A549 (cell line): ENCODE results near the gene THADA. TPM values are rescaled to one million over a fixed set of nuclear protein-coding genes. Genes with fewer than 3 reads are reported as not detected.

Experiments used
- ATAC-seq, 2 experiments: fragments of 200-7000 bp in 1 of 2; fragments of >200 bp in 1 of 2; cut with Nextera tagmentation in 1 of 2; cut with Tn5 transposase in 1 of 2; 3 replicates each; pipeline versions ENCODE4 v1.8.0 to v1.9.1; 2018 to 2020; ENCODE audit warnings: mild to moderate bottlenecking in 1 of 2, moderate library complexity in 1 of 2
- CTCF ChIA-PET: fragments of 300-600 bp; sonication (Branson Sonifier 250); formaldehyde crosslinking; extraction: SDS; loops from one replicate; lab custom pipeline; 2021; ENCODE audit warnings: antibody characterized with exemption, inconsistent platforms; lab: Yijun Ruan, JAX
- POLR2A ChIA-PET: fragments of 350-600 bp; formaldehyde crosslinking; extraction: SDS; loops from one replicate; lab custom pipeline; 2021; ENCODE audit warnings: antibody characterized with exemption, inconsistent platforms; lab: Yijun Ruan, JAX
- DNase-seq, 2 experiments: peaks; one replicate each; pipeline versions ENCODE4 v3.0.0 to v3.0.0-alpha.2; 2011 to 2016; ENCODE audit warnings: low read depth in 1 of 2, low spot score in 1 of 2
- FAIRE-seq: peaks from 2 replicates; lab custom pipeline; 2011; peaks lifted over from hg19 to GRCh38; lab: Jason Lieb, UNC
- H3K27ac ChIP-seq, 2 experiments: fragments of >200 bp; sonication (Bioruptor Twin); formaldehyde crosslinking; 3 replicates each; pipeline ENCODE4 v1.5.1; 2016 to 2017
- H3K4me1 ChIP-seq: fragments of >200 bp; sonication (Bioruptor Twin); formaldehyde crosslinking; 3 replicates; pipeline ENCODE4 v1.6.1; 2016
- H3K4me2 ChIP-seq: fragments of >200 bp; sonication (Bioruptor Twin); formaldehyde crosslinking; 3 replicates; pipeline ENCODE4 v1.6.1; 2016
- H3K4me3 ChIP-seq: fragments of >200 bp; sonication (Bioruptor Twin); formaldehyde crosslinking; 3 replicates; pipeline ENCODE4 v1.5.1; 2016
- H3K9me3 ChIP-seq: fragments of >200 bp; sonication (Bioruptor Twin); formaldehyde crosslinking; 3 replicates; pipeline ENCODE4 v1.6.1; 2016
- CBX2 ChIP-seq: fragments of 200-600 bp; sonication (generic); IDR thresholded peaks from 2 replicates; pipeline ENCODE4 v1.6.1; 2016; ENCODE audit warnings: low read depth, mild to moderate bottlenecking, borderline replicate concordance
- CHD2 ChIP-seq: fragments of 150-350 bp; IDR thresholded peaks from 2 replicates; pipeline ENCODE4 v1.6.1; 2014; ENCODE audit warnings: low read length; ENCODE audit not compliant: partially characterized antibody
- CHD4 ChIP-seq: fragments of 200-600 bp; sonication (generic); IDR thresholded peaks from 2 replicates; pipeline ENCODE4 v1.6.1; 2016; ENCODE audit warnings: antibody characterized with exemption, mild to moderate bottlenecking, borderline replicate concordance
- EHMT2 ChIP-seq: fragments of 200-600 bp; sonication (generic); IDR thresholded peaks from 2 replicates; pipeline ENCODE4 v1.6.1; 2016; ENCODE audit warnings: antibody characterized with exemption, low read depth, mild to moderate bottlenecking, moderate library complexity
- ESRRA ChIP-seq: fragments of 150-350 bp; IDR thresholded peaks from 2 replicates; pipeline ENCODE4 v1.6.1; 2014; ENCODE audit warnings: mild to moderate bottlenecking, low read length, borderline replicate concordance
- FOSB ChIP-seq: fragments of 250-450 bp; sonication (Bioruptor Pico); IDR thresholded peaks from 2 replicates; pipeline ENCODE4 v1.5.0; 2020; ENCODE audit warnings: mild to moderate bottlenecking, moderate library complexity
- FOSL2 ChIP-seq, 2 experiments: fragments of 450-650 bp in 1 of 2; fragments of >200 bp in 1 of 2; sonication (Bioruptor Twin) in 1 of 2; formaldehyde crosslinking; IDR thresholded peaks; 2 replicates each; pipeline versions ENCODE4 v1.5.0 to v1.6.1; 2016 to 2020; ENCODE audit warnings: mild to moderate bottlenecking in 1 of 2, moderate library complexity in 1 of 2
- FOXS1 ChIP-seq: fragments of 250-450 bp; sonication (Bioruptor Pico); IDR thresholded peaks from 2 replicates; pipeline ENCODE4 v1.5.0; 2020; ENCODE audit warnings: mild to moderate bottlenecking, moderate library complexity
- GATA3 ChIP-seq: IDR thresholded peaks from 2 replicates; pipeline ENCODE4 v1.6.1; 2012; ENCODE audit warnings: borderline replicate concordance
- HOXA7 ChIP-seq: fragments of 250-450 bp; sonication (Bioruptor Pico); IDR thresholded peaks from 2 replicates; pipeline ENCODE4 v1.5.0; 2020; ENCODE audit warnings: mild to moderate bottlenecking, moderate library complexity
- KDM1A ChIP-seq: fragments of 200-600 bp; sonication (generic); IDR thresholded peaks from 2 replicates; pipeline ENCODE4 v1.6.1; 2016; ENCODE audit warnings: low read depth, mild to moderate bottlenecking
- NFE2L2 ChIP-seq: fragments of 150-350 bp; conservative IDR thresholded peaks from 2 replicates; pipeline ENCODE4 v1.6.1; 2014; ENCODE audit warnings: low read length
- POLR2AphosphoS2 ChIP-seq: conservative IDR thresholded peaks from 2 replicates; pipeline ENCODE4 v1.6.1; 2012; ENCODE audit warnings: low read length, improper control_type of control experiment, inconsistent platforms
- RNF2 ChIP-seq: fragments of 200-600 bp; sonication (generic); IDR thresholded peaks from 2 replicates; pipeline ENCODE4 v1.6.1; 2016; ENCODE audit warnings: low read depth, mild to moderate bottlenecking, antibody characterized with exemption, moderate library complexity, borderline replicate concordance
- TP53 ChIP-seq: fragments of 250-450 bp; sonication (Bioruptor Pico); IDR thresholded peaks from 2 replicates; pipeline ENCODE4 v1.5.0; 2021; ENCODE audit warnings: mild to moderate bottlenecking, moderate library complexity
- ZFP36 ChIP-seq: fragments of 450-650 bp; IDR thresholded peaks from 2 replicates; pipeline ENCODE4 v1.6.1; 2014; ENCODE audit warnings: borderline replicate concordance; ENCODE audit not compliant: partially characterized antibody
- ZSCAN20 ChIP-seq: fragments of 250-450 bp; sonication (Bioruptor Pico); IDR thresholded peaks from 2 replicates; pipeline ENCODE4 v1.8.0; 2022; ENCODE audit warnings: mild to moderate bottlenecking, moderate library complexity
- WGBS: methylation state at CpG from one replicate; pipeline ENCODE4 v1.1.6; 2017; ENCODE audit errors: missing lambda C conversion rate; 5-methylcytosine and 5-hydroxymethylcytosine counted together
- polyA plus RNA-seq, 4 experiments: library from polyadenylated mRNA; depleted of rRNA in 3 of 4; stranded (reverse); fragments of >200 nt; fragmentation: RNase III in 1 of 4; extraction: RNeasy Plus Mini Kit Qiagen cat#74134 plus additional on column Dnase treatment in 1 of 4; gene quantifications; 2 replicates in 3 of 4; 3 replicates in 1 of 4; pipeline ENCODE4 v1.2.3, GENCODE V29; 2011 to 2017
- TF ChIP-seq, protein P1 (sequence below): IDR thresholded peaks from 2 replicates; pipeline ENCODE4 v1.6.1; 2012; ENCODE audit warnings: low read depth, borderline replicate concordance
- TF ChIP-seq, protein P2 (sequence below): fragments of >200 bp; sonication (Bioruptor Twin); formaldehyde crosslinking; IDR thresholded peaks from 3 replicates; pipeline ENCODE4 v1.5.1; 2016

THADA gene
- polyA plus RNA-seq, 2 of the 4 experiments (the other 2 are of a cell fraction): 21.8 to 37.9 TPM

DNA sequence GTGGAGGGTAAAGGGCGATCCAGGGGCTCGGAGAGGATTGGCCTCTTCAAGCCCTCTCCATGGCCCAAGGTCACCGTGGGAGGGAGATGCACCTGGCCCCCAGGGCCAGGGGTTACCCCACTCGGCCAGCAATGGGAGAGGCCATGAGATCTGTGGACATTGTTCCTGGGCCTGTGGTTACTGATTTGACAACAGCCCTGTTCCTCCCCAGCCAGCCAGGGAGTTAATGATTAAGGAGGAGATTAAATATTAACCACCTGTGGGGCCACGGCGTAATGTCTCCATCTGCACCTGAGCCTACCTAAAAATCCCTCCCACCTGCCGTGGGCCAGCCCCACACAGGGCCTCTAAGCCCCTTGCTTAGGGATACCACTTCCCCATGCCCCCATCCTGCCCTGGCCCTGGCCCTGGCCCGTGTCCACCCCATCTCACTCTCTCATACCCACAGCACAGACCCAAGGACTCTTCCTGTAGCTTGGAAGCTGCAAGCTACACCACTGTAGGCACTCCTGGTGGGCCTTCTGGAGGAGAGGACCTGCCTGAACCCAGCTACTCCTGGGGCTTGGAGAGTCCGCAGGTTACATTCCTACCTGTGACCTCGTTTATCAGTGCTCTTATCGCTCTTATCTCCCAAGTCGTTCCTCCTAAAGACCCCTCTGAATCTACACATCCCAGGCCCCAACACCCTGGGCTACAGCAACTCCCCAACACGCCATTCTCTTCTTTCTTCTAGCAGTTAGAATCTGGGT is 401.5 kb downstream of the THADA start (continued):
- TF ChIP-seq RNF2 (no peak), CHD2 (no peak), POLR2AphosphoS2 (no peak), GATA3 (no peak), KDM1A (no peak), ZSCAN20 (CRISPR knock-in tag) (no peak)
- TF ChIP-seq, protein P1, sequence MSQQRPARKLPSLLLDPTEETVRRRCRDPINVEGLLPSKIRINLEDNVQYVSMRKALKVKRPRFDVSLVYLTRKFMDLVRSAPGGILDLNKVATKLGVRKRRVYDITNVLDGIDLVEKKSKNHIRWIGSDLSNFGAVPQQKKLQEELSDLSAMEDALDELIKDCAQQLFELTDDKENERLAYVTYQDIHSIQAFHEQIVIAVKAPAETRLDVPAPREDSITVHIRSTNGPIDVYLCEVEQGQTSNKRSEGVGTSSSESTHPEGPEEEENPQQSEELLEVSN: no peak

DNA sequence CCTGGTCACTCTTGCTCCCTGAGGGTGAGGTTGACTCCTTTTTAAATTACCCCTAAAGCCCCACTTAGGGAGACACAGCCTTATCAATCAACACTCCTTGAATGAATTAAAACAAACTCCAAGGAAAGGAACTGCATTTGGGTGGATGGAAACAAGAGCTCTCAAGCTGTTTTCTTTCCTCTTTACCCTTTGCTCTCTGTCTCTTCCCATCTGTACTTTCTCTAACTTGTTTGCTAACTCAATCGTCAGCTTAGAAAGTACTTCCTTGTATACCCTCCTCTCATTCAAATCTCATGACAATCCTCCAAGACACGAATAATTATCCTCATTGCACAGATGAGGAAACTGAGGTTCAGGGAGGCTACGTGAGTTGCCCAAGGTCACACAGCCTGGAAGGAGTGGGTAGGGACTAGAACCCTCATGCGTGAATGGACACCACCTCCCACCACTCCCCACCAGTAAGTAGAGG is 402.2 kb downstream of the THADA start:
- FAIRE-seq (no peak), DNase-seq (no peak), ATAC-seq (peak in 1 of 2 experiments; percentile 14; a peak in 3 of 6 replicates)
- peak; percentile 55 for TF ChIP-seq ZFP36
- no peak for TF ChIP-seq ESRRA
- TF ChIP-seq, protein P2, sequence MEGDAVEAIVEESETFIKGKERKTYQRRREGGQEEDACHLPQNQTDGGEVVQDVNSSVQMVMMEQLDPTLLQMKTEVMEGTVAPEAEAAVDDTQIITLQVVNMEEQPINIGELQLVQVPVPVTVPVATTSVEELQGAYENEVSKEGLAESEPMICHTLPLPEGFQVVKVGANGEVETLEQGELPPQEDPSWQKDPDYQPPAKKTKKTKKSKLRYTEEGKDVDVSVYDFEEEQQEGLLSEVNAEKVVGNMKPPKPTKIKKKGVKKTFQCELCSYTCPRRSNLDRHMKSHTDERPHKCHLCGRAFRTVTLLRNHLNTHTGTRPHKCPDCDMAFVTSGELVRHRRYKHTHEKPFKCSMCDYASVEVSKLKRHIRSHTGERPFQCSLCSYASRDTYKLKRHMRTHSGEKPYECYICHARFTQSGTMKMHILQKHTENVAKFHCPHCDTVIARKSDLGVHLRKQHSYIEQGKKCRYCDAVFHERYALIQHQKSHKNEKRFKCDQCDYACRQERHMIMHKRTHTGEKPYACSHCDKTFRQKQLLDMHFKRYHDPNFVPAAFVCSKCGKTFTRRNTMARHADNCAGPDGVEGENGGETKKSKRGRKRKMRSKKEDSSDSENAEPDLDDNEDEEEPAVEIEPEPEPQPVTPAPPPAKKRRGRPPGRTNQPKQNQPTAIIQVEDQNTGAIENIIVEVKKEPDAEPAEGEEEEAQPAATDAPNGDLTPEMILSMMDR: no peak
- no peak for TF ChIP-seq TP53 (CRISPR knock-in tag)
- no peak for TF ChIP-seq FOSB (CRISPR knock-in tag)
- no peak for TF ChIP-seq CBX2
- TF ChIP-seq FOXS1: peak; percentile 5; the same call in 1 of the 2 replicates
- no peak for TF ChIP-seq FOSL2 (IDR thresholded peaks at IDR 0.05)
- TF ChIP-seq FOSL2 (CRISPR knock-in tag; IDR thresholded peaks at IDR 0.05): 0 out of 2 replicates have a peak, but pooled peaks have one; percentile 2
- no peak for TF ChIP-seq NFE2L2
- TF ChIP-seq EHMT2: no peak
- TF ChIP-seq KDM1A: peak; percentile 62; the same call in 1 of the 2 replicates
- TF ChIP-seq HOXA7 (CRISPR knock-in tag): no peak
- TF ChIP-seq CHD4: peak; percentile 62; the same call in 1 of the 2 replicates
- H3K27ac ChIP-seq: peak overlapping the region; percentile 93 to 97
- H3K4me1 ChIP-seq: peaks cover 56% of the 10 kb centered on the region
- POLR2A ChIA-PET: interaction anchor here (0.6 to 1.5 kb wide), 2 partner anchors 13 to 33 kb away, joined by 4 to 5 read pairs; partner anchors contain the start of gene ZFP36L2
- CTCF ChIA-PET: interaction anchor here (0.9 to 2.1 kb wide), 2 partner anchors 10 to 35 kb away, joined by 4 to 10 read pairs; no protein-coding TSS in a partner anchor
- no peaks in the 10 kb centered on the region for H3K9me3 ChIP-seq
- H3K4me3 ChIP-seq: peak overlapping the region; percentile 11; the same call in 1 of the 3 replicates
- H3K4me2 ChIP-seq: peak overlapping the region; percentile 89
- WGBS: 4% methylated on average over 4 of the region's 4 CpGs
